GM23338 (cell line): ENCODE measurements around the gene PRSS27. TPM values are rescaled to one million over a fixed set of nuclear protein-coding genes. Genes with fewer than 3 reads are reported as not detected.

ENCODE experiments used
- ATAC-seq: fragments of 200-7000 bp; cut with Tn5 transposase; 3 replicates; pipeline ENCODE4 v1.9.1; 2020
- DNase-seq: peaks from one replicate; pipeline ENCODE4 v3.0.0-alpha.2; 2015; ENCODE audit warnings: low spot score
- H2AFZ ChIP-seq: fragments of 200-600 bp; sonication (generic); 2 replicates; pipeline ENCODE4 v1.8.0; 2016; ENCODE audit warnings: antibody characterized with exemption, mild to moderate bottlenecking, moderate library complexity
- H3F3A ChIP-seq: fragments of 200-600 bp; sonication (generic); replicated peaks from 2 replicates; pipeline ENCODE4 v1.8.0; 2017; ENCODE audit warnings: antibody characterized with exemption, mixed run types, low read depth
- H3K27ac ChIP-seq: fragments of 200-600 bp; sonication (generic); 2 replicates; pipeline ENCODE4 v1.6.1; 2016; ENCODE audit warnings: low read depth
- H3K27me3 ChIP-seq: fragments of 200-600 bp; sonication (generic); 2 replicates; pipeline ENCODE4 v1.8.0; 2016; ENCODE audit warnings: mild to moderate bottlenecking, mixed run types, moderate library complexity; ENCODE audit not compliant: insufficient read depth
- H3K36me3 ChIP-seq: fragments of 200-600 bp; sonication (generic); 2 replicates; pipeline ENCODE4 v1.8.0; 2016; ENCODE audit warnings: mild to moderate bottlenecking; ENCODE audit not compliant: insufficient read depth
- H3K4me1 ChIP-seq: fragments of 200-600 bp; sonication (generic); 2 replicates; pipeline ENCODE4 v1.8.0; 2016; ENCODE audit warnings: mild to moderate bottlenecking, moderate library complexity; ENCODE audit not compliant: insufficient read depth
- H3K4me2 ChIP-seq: fragments of 200-600 bp; sonication (generic); 2 replicates; pipeline ENCODE4 v1.7.1; 2017; ENCODE audit warnings: mixed run types
- H3K4me3 ChIP-seq: fragments of 200-600 bp; sonication (generic); 2 replicates; pipeline ENCODE4 v1.6.1; 2016; ENCODE audit warnings: mixed run types
- H3K79me2 ChIP-seq: fragments of 200-600 bp; sonication (generic); replicated peaks from 2 replicates; pipeline ENCODE4 v1.8.0; 2017; ENCODE audit warnings: mild to moderate bottlenecking; ENCODE audit not compliant: insufficient read depth
- H3K9me2 ChIP-seq: fragments of 200-600 bp; sonication (generic); 2 replicates; pipeline ENCODE4 v1.8.0; 2017; ENCODE audit not compliant: insufficient read depth
- H4K20me1 ChIP-seq: fragments of 200-600 bp; sonication (generic); replicated peaks from 2 replicates; pipeline ENCODE4 v1.8.0; 2017; ENCODE audit warnings: mild to moderate bottlenecking; ENCODE audit not compliant: insufficient read depth
- H3K27ac Mint-ChIP-seq: 2 replicates; pipeline ENCODE4 v1.8.0; 2020; ENCODE audit warnings: inconsistent platforms, mild to moderate bottlenecking, moderate library complexity, mixed read lengths
- H3K27me3 Mint-ChIP-seq: 3 replicates; pipeline ENCODE4 v1.8.0; 2022; ENCODE audit warnings: low read depth, mild to moderate bottlenecking, moderate library complexity, mixed read lengths, inconsistent platforms; ENCODE audit not compliant: insufficient read depth, poor library complexity
- H3K36me3 Mint-ChIP-seq: 3 replicates; pipeline ENCODE4 v1.8.0; 2021; ENCODE audit warnings: low read depth, mild to moderate bottlenecking, inconsistent platforms, moderate library complexity, mixed read lengths
- H3K4me1 Mint-ChIP-seq: 3 replicates; pipeline ENCODE4 v1.8.0; 2020; ENCODE audit warnings: mild to moderate bottlenecking, inconsistent platforms, mixed read lengths
- H3K4me3 Mint-ChIP-seq: 3 replicates; pipeline ENCODE4 v1.8.0; 2021; ENCODE audit warnings: moderate library complexity, mild to moderate bottlenecking, inconsistent platforms, mixed read lengths
- H3K9me3 Mint-ChIP-seq: 3 replicates; pipeline ENCODE4 v1.8.0; 2020; ENCODE audit warnings: moderate library complexity, mild to moderate bottlenecking, inconsistent platforms, mixed read lengths
- CREB1 ChIP-seq: fragments of 250-450 bp; sonication (Bioruptor Pico); IDR thresholded peaks from 2 replicates; pipeline ENCODE4 v1.5.0; 2020; ENCODE audit warnings: low read depth, mild to moderate bottlenecking, moderate library complexity
- CTCF ChIP-seq, 2 experiments: fragments of 200-600 bp in 1 of 2; sonication (generic) in 1 of 2; conservative IDR thresholded peaks; 2 replicates each; pipeline versions ENCODE4 v1.5.1 to v1.6.1; 2016 to 2017; ENCODE audit warnings: antibody characterized with exemption in 2 of 2, low read depth in 2 of 2, mild to moderate bottlenecking in 2 of 2, moderate library complexity in 1 of 2
- ETS1 ChIP-seq: IDR thresholded peaks from 2 replicates; pipeline ENCODE4 v1.6.1; 2016; ENCODE audit warnings: antibody characterized with exemption
- EZH2 ChIP-seq: fragments of 200-600 bp; sonication (generic); IDR thresholded peaks from one replicate; pipeline ENCODE4 v1.8.0; 2017; ENCODE audit warnings: antibody characterized with exemption, mild to moderate bottlenecking, low read depth; ENCODE audit not compliant: unreplicated experiment
- EZH2phosphoT487 ChIP-seq: fragments of 200-600 bp; sonication (generic); IDR thresholded peaks from one replicate; pipeline ENCODE4 v1.8.1; 2018; ENCODE audit warnings: antibody characterized with exemption; ENCODE audit not compliant: unreplicated experiment
- JUNB ChIP-seq: IDR thresholded peaks from one replicate; pipeline ENCODE4 v1.6.1; 2016; ENCODE audit warnings: antibody characterized with exemption; ENCODE audit not compliant: unreplicated experiment
- NANOG ChIP-seq: IDR thresholded peaks from 2 replicates; pipeline ENCODE4 v1.6.1; 2016; ENCODE audit warnings: antibody characterized with exemption, borderline replicate concordance
- POLR2AphosphoS5 ChIP-seq: IDR thresholded peaks from 2 replicates; pipeline ENCODE4 v1.6.1; 2016; ENCODE audit warnings: antibody characterized with exemption, low read depth
- STAT1 ChIP-seq: IDR thresholded peaks from one replicate; pipeline ENCODE4 v1.6.1; 2016; ENCODE audit warnings: antibody characterized with exemption; ENCODE audit not compliant: unreplicated experiment
- ZNF114 ChIP-seq: fragments of 250-450 bp; sonication (Bioruptor Pico); IDR thresholded peaks from 2 replicates; pipeline ENCODE4 v1.5.0; 2020; ENCODE audit warnings: mild to moderate bottlenecking, moderate library complexity
- ZNF331 ChIP-seq: fragments of 250-450 bp; sonication (Bioruptor Pico); IDR thresholded peaks from 2 replicates; pipeline ENCODE4 v1.5.0; 2020; ENCODE audit warnings: low read depth, mild to moderate bottlenecking, moderate library complexity
- ZNF462 ChIP-seq: fragments of 250-450 bp; sonication (Bioruptor Pico); IDR thresholded peaks from 2 replicates; pipeline ENCODE4 v1.5.0; 2020; ENCODE audit warnings: mild to moderate bottlenecking, moderate library complexity
- polyA plus RNA-seq: library from polyadenylated mRNA; unstranded; fragments of >200 nt; fragmentation: Nextera tagmentation; extraction: Ambion mirVana; gene quantifications from 2 replicates; pipeline ENCODE4 v1.2.1, GENCODE V29; 2016
- total RNA-seq: library from RNA; depleted of rRNA; stranded (reverse); fragments of >200 nt; shearing (Covaris generic); gene quantifications from 2 replicates; pipeline ENCODE4 v1.2.3, GENCODE V29; 2014
- TF ChIP-seq, protein P1 (sequence below): IDR thresholded peaks from one replicate; pipeline ENCODE4 v1.6.1; 2018; ENCODE audit warnings: antibody characterized with exemption; ENCODE audit not compliant: unreplicated experiment

Gene PRSS27
- total and polyA plus RNA-seq, 2 experiments from 2014 or later, result 0.73 to 1.6 TPM

GRCh38 chr16:2697401-2697948 is 22.5 kb downstream of the PRSS27 start:
- H3K36me3 Mint-ChIP-seq, result peaks cover 8% of the 10 kb centered on the region; the same call in 1 of the 3 replicates
- no peak overlapping the region for H3K4me3 ChIP-seq
- no peaks in the 10 kb centered on the region for H3K4me1 ChIP-seq
- peaks cover 8% of the 10 kb centered on the region for H3K27me3 Mint-ChIP-seq
- no peak overlapping the region; the same call in 2 of the 3 replicates for H3K4me3 Mint-ChIP-seq
- ATAC-seq, result no peak
- no peak for TF ChIP-seq ZNF462 (CRISPR knock-in tag)
- no peak for TF ChIP-seq POLR2AphosphoS5
- no peak for TF ChIP-seq NANOG
- no peak for TF ChIP-seq STAT1
- TF ChIP-seq EZH2phosphoT487, result no peak
- no peak for TF ChIP-seq EZH2
- TF ChIP-seq JUNB, result no peak
- no peak for TF ChIP-seq CTCF (conservative IDR thresholded peaks at IDR 0.05; ENCODE audit: low read depth in 2 of 2)
- no peak for TF ChIP-seq ETS1
- no peak for TF ChIP-seq CREB1 (CRISPR knock-in tag)
- TF ChIP-seq, protein P1, sequence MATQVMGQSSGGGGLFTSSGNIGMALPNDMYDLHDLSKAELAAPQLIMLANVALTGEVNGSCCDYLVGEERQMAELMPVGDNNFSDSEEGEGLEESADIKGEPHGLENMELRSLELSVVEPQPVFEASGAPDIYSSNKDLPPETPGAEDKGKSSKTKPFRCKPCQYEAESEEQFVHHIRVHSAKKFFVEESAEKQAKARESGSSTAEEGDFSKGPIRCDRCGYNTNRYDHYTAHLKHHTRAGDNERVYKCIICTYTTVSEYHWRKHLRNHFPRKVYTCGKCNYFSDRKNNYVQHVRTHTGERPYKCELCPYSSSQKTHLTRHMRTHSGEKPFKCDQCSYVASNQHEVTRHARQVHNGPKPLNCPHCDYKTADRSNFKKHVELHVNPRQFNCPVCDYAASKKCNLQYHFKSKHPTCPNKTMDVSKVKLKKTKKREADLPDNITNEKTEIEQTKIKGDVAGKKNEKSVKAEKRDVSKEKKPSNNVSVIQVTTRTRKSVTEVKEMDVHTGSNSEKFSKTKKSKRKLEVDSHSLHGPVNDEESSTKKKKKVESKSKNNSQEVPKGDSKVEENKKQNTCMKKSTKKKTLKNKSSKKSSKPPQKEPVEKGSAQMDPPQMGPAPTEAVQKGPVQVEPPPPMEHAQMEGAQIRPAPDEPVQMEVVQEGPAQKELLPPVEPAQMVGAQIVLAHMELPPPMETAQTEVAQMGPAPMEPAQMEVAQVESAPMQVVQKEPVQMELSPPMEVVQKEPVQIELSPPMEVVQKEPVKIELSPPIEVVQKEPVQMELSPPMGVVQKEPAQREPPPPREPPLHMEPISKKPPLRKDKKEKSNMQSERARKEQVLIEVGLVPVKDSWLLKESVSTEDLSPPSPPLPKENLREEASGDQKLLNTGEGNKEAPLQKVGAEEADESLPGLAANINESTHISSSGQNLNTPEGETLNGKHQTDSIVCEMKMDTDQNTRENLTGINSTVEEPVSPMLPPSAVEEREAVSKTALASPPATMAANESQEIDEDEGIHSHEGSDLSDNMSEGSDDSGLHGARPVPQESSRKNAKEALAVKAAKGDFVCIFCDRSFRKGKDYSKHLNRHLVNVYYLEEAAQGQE, result no peak
- no peak for TF ChIP-seq ZNF114 (CRISPR knock-in tag)
- no peak for TF ChIP-seq ZNF331
- no peaks in the 10 kb centered on the region for H3F3A ChIP-seq
- no peaks in the 10 kb centered on the region for H3K36me3 ChIP-seq
- H3K4me1 Mint-ChIP-seq, result peaks cover 5% of the 10 kb centered on the region
- H2AFZ ChIP-seq, result no peak overlapping the region
- H3K79me2 ChIP-seq, result 0 out of 2 replicates have a peak, but pooled peaks cover 3% of the 10 kb centered on the region
- H3K27ac ChIP-seq, result no peak overlapping the region
- no peak for DNase-seq
- H3K27ac Mint-ChIP-seq, result no peak overlapping the region
- H4K20me1 ChIP-seq, result no peaks in the 10 kb centered on the region; the same call in 1 of the 2 replicates
- no peaks in the 10 kb centered on the region for H3K9me2 ChIP-seq
- no peaks in the 10 kb centered on the region for H3K27me3 ChIP-seq
- H3K4me2 ChIP-seq, result no peak overlapping the region
- no peaks in the 10 kb centered on the region; the same call in 2 of the 3 replicates for H3K9me3 Mint-ChIP-seq
